Measurements from ENCODE around the gene OR2AG1. TPM values are rescaled to one million over a fixed set of nuclear protein-coding genes. Genes with fewer than 3 reads are reported as not detected.

The OR2AG1 gene
- total and polyA plus RNA-seq, 4 donors = not detected

Other genes with a start within 250 kb of the OR2AG1 start
- gene RRP8, start 179.4 kb upstream of the OR2AG1 start, total RNA-seq = 10 to 100 TPM; 18.8 to 22.2 TPM
- gene RRP8, start 179.4 kb upstream of the OR2AG1 start, polyA plus RNA-seq = 10 to 100 TPM in 1 of 2 donors, 1 to 10 TPM in 1; 3.4 to 37.3 TPM
- gene ILK, start 179.2 kb upstream of the OR2AG1 start, total RNA-seq = 100 to 1,000 TPM; 336 to 562 TPM
- 100 to 1,000 TPM; 287 to 526 TPM for gene ILK, start 179.2 kb upstream of the OR2AG1 start, polyA plus RNA-seq
- gene TAF10, start 170.8 kb upstream of the OR2AG1 start, total RNA-seq = 100 to 1,000 TPM in 1 of 2 donors, 10 to 100 TPM in 1; 79.2 to 108 TPM
- gene TAF10, start 170.8 kb upstream of the OR2AG1 start, polyA plus RNA-seq = 100 to 1,000 TPM in 1 of 2 donors, 10 to 100 TPM in 1; 55.0 to 119 TPM
- gene TPP1, start 163.6 kb upstream of the OR2AG1 start, total RNA-seq = 100 to 1,000 TPM in 1 of 2 donors, 10 to 100 TPM in 1; 79.5 to 125 TPM
- 10 to 100 TPM; 26.8 to 38.0 TPM for gene TPP1, start 163.6 kb upstream of the OR2AG1 start, polyA plus RNA-seq
- 10 to 100 TPM; 60.8 to 64.4 TPM for gene DCHS1, start 127.2 kb upstream of the OR2AG1 start, total RNA-seq
- 10 to 100 TPM in 1 of 2 donors, 1 to 10 TPM in 1; 1.4 to 12.4 TPM for gene DCHS1, start 127.2 kb upstream of the OR2AG1 start, polyA plus RNA-seq
- 10 to 100 TPM; 27.5 to 30.1 TPM for gene MRPL17, start 99.7 kb upstream of the OR2AG1 start, total RNA-seq
- 10 to 100 TPM; 19.3 to 22.8 TPM for gene MRPL17, start 99.7 kb upstream of the OR2AG1 start, polyA plus RNA-seq
- gene OR2AG2, start 11.0 kb upstream of the OR2AG1 start, total RNA-seq = under 1 TPM in 1 of 2 donors, not detected in 1; 0.10 TPM
- not detected for gene OR2AG2, start 11.0 kb upstream of the OR2AG1 start, polyA plus RNA-seq
- under 1 TPM in 1 of 2 donors, not detected in 1; 0.26 TPM for gene OR6A2, start 16.7 kb downstream of the OR2AG1 start, total RNA-seq
- not detected for gene OR6A2, start 16.7 kb downstream of the OR2AG1 start, polyA plus RNA-seq
- not detected for gene OR10A5, start 62.7 kb downstream of the OR2AG1 start, total RNA-seq
- gene OR10A5, start 62.7 kb downstream of the OR2AG1 start, polyA plus RNA-seq = not detected
- gene OR10A2, start 80.0 kb downstream of the OR2AG1 start, total RNA-seq = not detected
- gene OR10A2, start 80.0 kb downstream of the OR2AG1 start, polyA plus RNA-seq = under 1 TPM in 1 of 2 donors, not detected in 1; 0.13 TPM
- not detected for gene OR10A4, start 93.6 kb downstream of the OR2AG1 start, total RNA-seq
- not detected for gene OR10A4, start 93.6 kb downstream of the OR2AG1 start, polyA plus RNA-seq
- not detected for gene OR2D2, start 109.5 kb downstream of the OR2AG1 start, total RNA-seq
- gene OR2D2, start 109.5 kb downstream of the OR2AG1 start, polyA plus RNA-seq = not detected
- gene OR2D3, start 138.0 kb downstream of the OR2AG1 start, total RNA-seq = not detected
- gene OR2D3, start 138.0 kb downstream of the OR2AG1 start, polyA plus RNA-seq = not detected
- gene ZNF215, start 143.4 kb downstream of the OR2AG1 start, total RNA-seq = 1 to 10 TPM in 1 of 2 donors, under 1 TPM in 1; 0.93 to 2.0 TPM
- gene ZNF215, start 143.4 kb downstream of the OR2AG1 start, polyA plus RNA-seq = under 1 TPM in 1 of 2 donors, not detected in 1; 0.61 TPM
- 1 to 10 TPM; 1.5 to 2.4 TPM for gene ZNF214, start 237.3 kb downstream of the OR2AG1 start, total RNA-seq
- gene ZNF214, start 237.3 kb downstream of the OR2AG1 start, polyA plus RNA-seq = 1 to 10 TPM in 1 of 2 donors, under 1 TPM in 1; 0.38 to 1.2 TPM
- under 1 TPM in 1 of 2 donors, not detected in 1; 0.10 TPM for gene NLRP14, start 237.5 kb downstream of the OR2AG1 start, total RNA-seq
- gene NLRP14, start 237.5 kb downstream of the OR2AG1 start, polyA plus RNA-seq = under 1 TPM in 1 of 2 donors, not detected in 1; 0.05 TPM

All from aorta (tissue), 4 donors.